Measurements from ENCODE around the gene PELI2.

DNA sequence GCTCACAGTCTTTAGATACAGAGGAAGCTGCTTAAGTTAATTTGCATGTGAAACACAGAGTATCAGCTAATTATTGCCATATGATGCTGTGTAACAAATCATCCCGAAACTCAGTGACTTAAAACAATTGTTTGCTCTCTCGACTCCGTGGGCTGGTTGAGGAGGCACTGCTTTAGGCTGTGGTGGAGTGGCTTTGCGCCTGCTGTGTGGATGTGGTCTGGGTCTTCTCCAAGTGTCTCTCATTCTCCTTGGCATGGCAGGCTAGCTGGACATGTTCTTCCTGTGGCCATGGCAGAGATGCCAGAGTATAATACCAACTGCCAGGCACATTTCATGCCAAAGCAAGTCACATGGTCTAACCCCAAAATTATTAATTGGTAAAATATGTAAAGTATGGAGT lies 40.9 kb downstream of the PELI2 start:
- TF ChIP-seq, protein P1, sequence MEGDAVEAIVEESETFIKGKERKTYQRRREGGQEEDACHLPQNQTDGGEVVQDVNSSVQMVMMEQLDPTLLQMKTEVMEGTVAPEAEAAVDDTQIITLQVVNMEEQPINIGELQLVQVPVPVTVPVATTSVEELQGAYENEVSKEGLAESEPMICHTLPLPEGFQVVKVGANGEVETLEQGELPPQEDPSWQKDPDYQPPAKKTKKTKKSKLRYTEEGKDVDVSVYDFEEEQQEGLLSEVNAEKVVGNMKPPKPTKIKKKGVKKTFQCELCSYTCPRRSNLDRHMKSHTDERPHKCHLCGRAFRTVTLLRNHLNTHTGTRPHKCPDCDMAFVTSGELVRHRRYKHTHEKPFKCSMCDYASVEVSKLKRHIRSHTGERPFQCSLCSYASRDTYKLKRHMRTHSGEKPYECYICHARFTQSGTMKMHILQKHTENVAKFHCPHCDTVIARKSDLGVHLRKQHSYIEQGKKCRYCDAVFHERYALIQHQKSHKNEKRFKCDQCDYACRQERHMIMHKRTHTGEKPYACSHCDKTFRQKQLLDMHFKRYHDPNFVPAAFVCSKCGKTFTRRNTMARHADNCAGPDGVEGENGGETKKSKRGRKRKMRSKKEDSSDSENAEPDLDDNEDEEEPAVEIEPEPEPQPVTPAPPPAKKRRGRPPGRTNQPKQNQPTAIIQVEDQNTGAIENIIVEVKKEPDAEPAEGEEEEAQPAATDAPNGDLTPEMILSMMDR (IDR thresholded peaks at IDR 0.05) = no peak
- no peak for TF ChIP-seq POLR2A (IDR thresholded peaks at IDR 0.05)

Measured in lower leg skin (tissue), 3 donors.